Fibroblast of upper back skin (primary cell): ENCODE results near the gene KREMEN1.
"Not testable (repeated sequence)": the region's sequence is repeated elsewhere in the genome, so short reads cannot be mapped to it uniquely, and the experiment has no call there.

Experiments
- DNase-seq: peaks from one replicate; pipeline ENCODE4 v3.0.0-alpha.2; 2013

KREMEN1 gene

DNA sequence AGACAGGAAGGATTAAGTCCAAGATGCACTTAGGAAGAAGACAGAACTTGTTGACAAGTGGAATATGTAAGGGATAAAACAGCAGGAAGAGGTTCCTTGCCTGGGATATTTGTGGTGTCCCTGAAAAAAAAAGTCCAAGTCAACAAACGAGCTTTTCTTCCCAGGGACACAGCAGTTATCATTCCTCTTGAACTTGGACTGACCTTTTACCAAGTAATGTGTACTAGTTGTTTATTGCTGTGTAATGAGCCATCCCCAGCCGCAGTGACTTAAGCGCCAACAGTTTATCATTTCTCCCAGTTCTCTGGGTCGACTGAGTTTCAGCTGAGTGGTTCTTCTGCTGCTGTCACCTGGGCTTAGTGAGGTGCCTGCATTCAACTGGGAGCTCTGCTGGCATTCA, 37.0 kb downstream of the KREMEN1 start:
- no peak for DNase-seq

DNA sequence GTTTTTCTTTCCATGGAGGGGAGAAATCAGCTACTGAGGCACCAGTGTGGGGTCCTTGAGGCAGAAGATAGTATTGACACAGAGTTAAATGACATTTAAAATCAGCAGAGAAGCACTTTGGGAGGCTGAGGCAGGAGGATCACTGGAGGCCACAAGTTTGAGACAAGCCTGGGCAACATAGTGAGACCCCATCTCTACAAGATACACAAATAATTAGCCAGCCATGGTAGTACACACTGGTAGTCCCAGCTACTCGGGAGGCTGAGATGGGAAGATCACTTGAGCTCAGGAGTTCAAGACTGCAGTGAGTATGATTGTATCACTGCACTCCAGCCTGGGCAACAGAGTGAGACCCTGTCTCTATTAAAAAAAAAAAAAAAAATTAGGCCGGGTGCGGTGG, 38.1 kb downstream of the KREMEN1 start:
- DNase-seq: no peak

DNA sequence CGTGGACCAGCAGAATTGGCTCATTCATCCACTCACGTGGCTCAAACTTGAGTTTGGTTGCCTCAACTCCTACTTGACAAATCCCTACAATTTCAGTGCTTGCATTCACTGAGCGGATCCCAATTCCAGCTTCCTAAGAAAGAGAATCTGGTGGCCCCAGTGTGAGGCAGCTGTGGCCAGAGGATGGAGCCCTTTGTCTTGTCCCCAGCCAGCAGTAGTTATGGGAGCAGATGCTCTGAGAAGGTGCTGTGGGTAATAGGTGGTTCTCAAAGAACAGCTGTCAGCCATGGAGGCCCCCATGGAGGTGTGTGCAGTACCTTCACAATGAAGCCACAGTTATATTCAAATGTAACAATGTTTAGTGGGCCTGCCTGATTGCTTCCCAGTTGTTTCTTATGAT, 39.3 kb downstream of the KREMEN1 start:
- no peak for DNase-seq

DNA sequence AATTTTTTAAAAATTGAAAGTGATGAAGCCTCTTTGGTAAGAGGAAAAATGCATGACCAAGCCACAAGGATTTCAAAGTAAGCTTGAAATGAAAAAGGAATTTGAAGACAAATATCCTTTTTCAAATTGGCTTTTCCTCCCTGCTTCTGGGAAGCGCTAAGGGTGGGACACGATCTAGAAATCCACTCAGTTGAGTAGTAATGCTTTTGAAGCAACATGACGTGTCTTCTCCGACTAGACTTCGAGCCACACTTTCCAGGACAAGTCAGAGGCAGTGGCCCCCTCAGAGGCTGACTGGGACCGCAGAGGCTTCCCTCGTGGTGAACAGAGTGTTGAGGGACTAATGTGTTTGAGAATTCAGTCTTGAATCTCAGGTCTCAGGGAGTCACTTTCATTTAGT, 39.8 kb downstream of the KREMEN1 start:
- no peak for DNase-seq

DNA sequence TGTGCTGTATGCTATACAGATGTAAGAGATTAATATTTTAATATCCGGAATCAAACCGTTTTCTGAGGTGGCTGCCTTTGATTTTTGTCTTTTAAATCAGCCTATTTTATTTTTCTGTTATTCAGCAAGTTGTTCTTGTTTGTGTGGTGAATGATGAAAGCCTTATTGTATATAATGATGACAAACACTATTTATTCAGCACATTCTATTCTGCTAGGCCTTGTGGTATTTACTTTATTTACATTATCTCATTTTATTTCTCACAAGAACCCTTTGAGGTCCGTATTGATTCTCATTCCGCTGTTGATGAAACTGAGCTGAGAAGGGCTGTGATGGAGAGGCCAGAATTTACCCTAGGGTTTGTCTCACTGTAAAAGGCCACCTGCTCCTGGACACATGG, 40.5 kb downstream of the KREMEN1 start:
- DNase-seq: no peak

DNA sequence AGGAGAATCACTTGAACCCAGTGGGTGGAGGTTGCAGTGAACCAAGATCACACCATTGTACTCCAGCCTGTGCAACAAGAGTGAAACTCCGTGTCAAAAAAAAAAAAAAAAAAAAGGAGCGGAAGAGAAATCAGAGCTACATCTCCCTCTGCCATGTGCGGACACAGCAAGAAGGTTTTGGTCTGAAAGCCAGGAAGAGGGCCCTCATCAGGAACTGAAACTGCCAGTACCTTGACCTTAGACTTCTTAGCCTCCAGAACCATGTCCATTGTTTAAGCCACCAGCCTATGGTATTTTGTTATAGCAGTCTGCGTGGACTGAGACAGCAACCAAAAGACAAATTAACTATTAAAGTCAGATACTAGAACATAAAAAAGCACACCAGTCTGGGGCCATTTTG, 41.6 kb downstream of the KREMEN1 start:
- DNase-seq: no peak

DNA sequence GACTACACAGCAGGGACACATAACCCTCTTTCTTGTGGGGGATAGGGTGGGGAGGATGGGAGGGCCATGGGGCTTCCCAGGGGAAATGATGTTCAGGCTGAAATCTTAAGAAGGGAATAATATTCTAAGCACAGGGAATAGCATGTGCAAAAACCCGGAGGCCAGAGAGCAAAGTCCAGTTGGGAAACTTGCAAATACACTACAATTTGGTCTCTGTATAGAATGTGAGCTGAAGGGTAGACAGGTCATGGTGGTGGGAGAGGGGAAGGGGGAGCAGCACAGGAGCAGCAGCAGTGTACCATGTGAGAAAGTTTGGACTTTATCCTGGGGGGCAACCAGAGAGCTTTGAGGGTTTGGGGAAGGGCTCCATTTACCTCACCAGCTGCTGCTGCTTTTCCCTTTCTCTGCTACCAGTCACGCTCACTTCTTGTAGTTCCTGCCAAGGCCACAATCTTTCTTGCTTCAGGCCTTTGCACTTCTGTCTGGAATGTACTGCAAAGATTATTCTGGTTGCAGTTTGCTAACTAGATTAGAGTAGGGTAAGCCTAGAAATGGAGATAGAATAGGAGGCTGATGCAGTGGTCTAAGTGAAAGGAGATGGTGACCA, 43.0 kb downstream of the KREMEN1 start:
- DNase-seq: no peak

DNA sequence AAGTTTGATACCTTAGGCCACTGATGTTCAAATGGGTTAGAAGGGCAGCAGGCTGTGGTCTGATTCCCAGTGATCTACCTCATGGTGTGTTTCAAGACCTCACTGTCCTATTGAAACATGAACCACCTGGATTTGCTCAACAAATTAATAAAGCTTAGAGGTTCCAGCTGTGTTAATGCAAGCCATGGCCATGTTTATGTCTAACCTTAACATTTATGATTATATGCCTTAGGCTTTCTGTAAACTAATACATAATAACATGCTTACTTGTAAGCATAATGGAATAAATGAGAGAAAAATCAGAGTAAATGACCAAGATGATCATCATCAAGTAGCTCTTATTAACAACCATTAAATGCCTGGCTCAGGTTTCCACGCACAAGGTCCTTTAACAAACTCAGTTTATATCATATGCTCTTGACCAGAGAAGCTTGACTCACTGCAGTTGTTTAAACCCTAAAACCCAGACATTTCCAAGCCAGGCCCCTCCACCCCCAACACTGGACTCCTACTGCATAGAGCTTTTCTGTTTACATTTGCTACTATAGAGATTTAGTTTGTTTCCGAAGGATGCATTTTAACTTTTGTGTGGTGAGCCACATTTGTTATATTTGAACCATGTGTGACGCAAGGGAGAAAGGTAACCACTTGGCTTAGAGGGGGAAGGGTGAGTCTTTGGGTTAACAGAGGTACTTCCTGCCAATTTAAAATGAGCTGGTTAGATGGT, 43.7 kb downstream of the KREMEN1 start:
- DNase-seq: no peak

DNA sequence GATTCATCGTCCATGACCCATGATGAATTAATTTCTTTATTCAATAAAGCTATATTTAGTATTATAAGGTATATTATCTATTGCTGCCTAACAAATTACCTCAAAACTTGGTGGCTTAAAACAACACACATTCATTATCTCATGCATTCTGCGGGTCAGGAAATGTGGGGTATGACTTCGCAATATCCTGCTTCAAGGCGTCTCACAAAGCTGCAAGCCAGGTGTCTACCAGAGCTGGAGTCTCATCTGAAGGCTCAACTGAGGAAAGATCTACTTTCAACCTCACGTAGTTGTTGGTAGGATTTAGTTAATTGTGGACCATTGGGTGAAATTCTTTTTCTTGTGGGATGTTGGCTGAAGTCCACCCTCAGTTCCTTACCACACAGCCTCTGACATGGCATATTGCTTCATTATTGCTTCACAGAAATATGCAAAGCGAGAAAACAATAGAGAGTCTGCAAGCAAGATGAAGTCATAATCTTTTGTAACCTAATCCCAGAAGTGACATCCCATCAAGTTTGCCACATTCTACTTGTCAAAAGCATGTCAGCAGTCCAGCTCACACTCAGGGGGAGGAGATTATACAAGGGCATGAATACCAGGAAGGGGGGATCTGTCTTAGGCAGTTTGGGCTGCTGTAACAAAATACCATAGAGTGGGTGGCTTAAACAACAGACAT, 45.1 kb downstream of the KREMEN1 start:
- DNase-seq: peak; percentile 21

DNA sequence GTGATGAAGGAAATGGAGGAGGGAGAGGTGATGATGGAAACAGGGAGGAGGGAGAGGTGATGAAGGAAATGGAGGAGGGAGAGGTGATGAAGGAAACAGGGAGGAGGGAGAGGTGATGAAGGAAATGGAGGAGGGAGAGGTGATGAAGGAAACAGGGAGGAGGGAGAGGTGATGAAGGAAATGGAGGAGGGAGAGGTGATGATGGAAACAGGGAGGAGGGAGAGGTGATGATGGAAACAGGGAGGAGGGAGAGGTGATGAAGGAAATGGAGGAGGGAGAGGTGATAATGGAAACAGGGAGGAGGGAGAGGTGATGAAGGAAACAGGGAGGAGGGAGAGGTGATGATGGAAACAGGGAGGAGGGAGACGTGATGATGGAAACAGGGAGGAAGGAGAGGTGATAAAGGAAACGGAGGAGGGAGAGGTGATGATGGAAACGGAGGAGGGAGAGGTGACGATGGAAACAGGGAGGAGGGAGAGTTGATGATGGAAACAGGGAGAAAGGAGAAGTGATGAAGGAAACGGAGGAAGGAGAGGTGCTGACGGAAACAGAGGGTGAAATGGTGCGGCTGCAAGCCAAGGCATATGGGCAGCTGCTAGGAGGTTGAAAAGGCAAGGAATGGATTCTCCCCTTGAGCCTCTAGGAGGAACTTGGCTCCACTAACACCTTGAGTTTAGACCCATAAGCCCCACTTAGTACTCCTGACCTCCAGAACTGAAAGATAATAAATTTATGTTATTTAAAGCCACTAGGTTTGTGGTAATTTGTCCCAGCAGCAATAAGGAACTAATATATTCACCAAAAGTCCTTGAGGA, 47.5 kb downstream of the KREMEN1 start:
- not testable (repeated sequence) for DNase-seq

DNA sequence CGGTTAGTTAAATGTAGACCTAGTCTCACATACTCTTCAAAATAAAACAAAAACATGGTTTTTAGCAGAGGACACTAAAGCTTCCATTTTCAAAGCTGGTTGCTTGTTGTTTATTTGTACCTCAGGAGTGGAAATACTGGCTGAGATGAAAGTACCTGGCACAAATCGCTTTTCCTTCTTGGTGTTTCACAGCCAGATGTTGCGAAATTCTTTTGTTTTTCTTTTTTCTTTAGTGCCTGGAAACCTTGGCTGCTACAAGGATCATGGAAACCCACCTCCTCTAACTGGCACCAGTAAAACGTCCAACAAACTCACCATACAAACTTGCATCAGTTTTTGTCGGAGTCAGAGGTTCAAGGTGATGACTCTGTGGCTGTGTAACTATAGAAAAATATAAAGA, 48.3 kb downstream of the KREMEN1 start:
- DNase-seq: no peak

DNA sequence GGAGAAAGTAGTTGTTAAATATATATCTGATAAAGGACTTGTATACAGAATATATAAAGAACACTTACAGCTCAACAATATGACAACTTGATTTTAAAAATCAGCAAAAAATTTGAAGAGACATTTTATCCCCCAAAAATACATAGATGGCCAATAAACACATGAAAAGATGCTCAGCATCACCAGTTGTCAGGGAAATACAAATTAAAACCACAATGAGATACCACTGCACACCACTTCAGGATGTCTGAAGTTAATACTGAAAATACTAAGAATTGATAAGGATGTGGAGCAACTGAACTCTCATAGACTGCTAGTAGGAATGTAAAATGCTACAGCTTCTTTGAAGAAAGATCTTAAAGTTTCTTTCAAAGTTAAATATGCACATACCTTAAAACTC, 49.2 kb downstream of the KREMEN1 start:
- no peak for DNase-seq

DNA sequence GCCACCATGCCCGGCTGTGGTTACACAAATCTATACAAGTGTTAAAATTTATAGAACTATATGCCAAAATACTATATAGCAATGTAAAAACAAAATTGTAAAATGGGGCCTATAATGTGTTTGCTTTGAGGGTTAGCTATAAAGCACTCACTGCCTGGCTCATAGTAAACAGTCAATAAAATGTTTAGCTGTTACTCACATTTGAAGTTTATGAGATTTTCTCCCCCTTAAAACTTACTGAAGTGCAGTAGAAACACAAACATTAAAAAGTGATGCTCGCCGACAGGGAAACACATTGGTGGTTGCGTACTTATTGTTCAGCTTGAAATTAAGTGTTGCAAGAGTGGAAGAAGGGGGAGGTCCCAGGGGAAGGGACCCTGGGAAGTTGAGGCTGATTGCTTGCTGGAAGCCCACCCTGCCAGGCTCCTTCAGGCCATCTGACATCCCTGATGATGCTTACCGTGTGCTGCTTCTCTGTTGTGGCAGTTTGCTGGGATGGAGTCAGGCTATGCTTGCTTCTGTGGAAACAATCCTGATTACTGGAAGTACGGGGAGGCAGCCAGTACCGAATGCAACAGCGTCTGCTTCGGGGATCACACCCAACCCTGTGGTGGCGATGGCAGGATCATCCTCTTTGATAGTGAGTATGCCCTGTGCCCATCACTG, 52.1 kb downstream of the KREMEN1 start:
- no peak for DNase-seq

DNA sequence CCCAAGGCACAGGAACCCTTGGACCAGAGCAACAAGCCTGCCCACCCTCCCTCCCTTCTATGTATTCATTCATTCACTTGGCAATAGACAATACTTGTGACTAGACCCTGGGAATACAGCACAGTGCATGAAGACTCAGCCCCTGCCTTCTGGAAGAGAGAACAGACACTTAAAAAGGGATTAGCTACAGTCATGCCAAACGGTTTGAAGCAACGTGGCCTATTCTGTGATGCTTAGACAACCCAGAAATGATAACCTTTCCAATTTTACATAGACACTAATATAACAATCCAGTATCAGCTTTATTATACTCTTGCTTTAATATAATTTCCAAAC, 52.6 kb downstream of the KREMEN1 start:
- no peak for DNase-seq

DNA sequence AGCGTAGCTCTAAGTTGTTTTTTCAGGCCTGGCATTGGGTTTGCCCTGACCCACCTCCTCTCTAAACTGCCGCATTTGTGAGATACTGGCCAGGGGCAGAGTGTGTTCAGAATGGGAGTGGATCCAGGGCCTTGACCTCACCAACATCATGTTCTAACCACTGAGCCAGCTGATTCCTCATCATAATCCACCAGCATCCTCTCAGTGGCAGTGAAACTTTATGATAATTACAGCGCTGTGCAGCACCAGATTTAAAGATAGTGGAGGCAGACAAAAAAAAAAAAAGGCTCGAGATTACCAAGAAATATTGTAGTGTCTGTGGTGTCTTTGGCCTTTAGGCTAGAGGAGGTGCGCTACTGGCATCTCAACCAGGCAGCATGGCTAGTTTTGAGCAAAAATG, 53.0 kb downstream of the KREMEN1 start:
- no peak for DNase-seq

DNA sequence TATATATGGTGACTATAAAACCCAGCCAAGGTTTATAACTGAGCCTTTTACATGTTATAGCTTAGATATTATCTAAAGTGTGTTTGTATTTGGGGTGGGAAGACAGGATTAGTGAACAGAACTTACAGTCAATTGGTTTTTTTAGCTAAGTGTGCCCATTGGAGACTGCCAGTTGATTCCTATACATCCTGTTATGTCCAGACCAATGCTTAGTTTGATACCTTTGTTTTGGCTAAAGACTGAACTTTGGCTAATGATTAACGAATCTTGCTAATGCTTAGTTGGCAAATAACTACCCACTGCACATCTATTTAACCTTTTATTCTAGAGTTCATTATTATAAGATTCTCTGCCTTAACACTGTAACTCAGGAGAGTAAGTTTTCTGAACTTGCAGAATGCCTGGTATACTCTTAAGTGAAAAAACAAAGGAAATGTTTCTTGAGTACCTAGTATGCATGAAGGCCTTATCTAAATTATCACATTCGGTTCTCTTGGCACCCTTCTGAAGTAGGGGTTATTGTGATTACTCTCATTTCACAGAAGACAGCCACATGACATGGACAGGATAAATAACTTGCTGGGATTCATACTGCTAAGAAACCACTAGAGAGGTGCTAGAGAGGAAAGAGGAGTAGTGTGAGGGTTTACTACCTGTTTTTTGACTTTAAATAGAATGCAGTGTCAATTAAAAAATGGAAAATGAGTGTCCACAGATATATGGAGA, 54.0 kb downstream of the KREMEN1 start:
- no peak for DNase-seq

DNA sequence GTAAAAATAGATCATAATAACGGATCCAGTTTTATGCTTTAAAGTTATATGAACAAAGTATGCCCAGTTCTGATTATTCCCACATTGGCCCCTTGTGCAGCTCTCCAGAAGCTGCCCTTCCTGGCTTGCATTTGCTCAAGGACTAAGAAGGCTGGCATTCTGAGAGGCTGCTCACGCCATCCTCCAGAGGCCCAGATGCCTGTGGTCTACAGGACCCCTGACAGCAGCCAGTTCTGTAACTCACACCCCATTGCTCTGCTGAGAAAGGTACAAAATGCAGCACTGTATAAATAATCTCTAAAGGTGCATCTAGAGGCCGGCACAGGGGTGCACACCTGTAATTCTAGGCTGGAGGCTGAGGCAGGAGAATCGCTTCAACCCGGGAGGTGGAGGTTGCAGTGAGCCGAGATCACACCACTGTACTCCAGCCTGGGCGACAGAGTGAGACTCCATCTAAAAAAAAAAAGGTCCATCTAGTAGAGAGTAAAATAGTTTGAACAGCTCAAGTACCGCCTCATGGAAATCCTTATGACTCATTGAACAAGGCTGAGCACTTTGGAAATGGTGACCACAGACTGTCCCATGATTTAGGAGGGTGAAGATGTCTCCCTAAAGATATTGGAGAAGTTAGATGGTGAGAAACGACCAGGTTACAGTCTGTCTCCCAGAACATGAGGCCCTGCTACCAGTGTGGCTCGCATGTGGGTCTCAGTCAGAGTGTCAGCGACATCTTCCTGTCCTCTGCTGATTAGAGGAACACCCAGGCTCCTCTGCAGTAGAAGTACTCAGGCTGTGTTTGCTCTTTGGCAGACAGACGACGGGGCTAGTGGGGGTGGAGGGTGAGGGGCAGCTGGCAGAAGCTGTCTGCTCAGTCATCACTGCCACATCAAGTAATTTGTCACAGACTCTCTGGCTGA, 56.3 kb downstream of the KREMEN1 start:
- peak; percentile 58 for DNase-seq

DNA sequence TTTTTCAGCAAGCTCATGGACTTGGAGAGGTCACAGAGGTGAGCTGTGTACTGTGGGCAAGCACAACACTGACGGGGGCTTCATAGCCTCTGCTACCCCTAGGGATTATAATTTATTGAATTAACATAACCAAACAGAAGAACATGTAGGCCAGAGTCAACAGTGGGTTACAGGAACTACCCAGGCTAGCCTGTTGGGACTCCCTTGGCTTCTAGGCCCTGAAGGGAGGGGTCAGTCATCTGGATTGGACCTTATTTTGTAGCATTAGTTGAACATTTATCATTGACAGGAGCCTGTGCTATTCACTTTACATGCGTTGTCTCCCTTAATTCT, 56.9 kb downstream of the KREMEN1 start:
- no peak for DNase-seq

DNA sequence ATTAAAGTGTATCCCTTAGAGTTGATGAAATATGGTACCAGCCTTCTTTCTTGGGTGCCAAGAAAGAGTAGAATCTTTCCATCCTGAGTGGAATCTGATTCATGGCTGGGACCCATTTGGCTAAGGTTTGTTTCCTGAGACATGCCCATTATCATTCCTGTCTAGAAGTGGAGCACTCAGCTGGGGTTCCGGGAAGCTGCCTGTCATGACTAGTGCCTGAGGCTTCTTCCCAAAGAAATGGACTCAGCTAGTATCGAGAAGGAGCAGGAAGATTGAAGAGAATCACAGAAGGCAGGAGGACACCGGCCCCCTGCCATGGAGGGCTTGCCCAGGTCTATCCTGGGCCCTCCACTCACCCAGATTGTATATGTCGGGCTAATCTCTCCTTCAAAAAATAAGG, 57.6 kb downstream of the KREMEN1 start:
- DNase-seq: no peak

DNA sequence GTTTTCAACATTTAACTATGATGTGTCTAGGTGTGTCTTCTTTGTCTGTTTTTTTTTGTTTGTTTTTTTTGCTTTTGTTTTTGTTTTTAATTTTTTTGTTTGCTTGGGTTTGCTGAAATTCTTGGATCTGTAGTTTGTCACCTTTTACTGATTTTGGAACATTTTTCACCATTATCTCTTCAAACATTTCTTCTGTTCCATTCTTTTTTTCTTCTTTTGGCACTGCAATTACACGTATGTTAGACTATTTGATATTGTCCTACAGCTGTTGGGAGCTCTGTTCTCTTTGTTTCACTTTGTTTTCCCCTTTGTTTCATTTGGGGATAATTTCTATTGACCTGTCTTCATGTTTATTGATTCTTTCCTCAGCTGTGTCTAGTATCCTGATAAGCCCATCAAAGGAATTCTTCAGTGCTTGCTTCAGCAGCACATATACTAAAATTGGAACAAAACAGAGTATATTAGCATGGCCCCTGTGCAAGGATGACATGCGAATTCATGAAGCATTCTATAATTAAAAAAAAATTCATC, 60.8 kb downstream of the KREMEN1 start:
- no peak for DNase-seq

DNA sequence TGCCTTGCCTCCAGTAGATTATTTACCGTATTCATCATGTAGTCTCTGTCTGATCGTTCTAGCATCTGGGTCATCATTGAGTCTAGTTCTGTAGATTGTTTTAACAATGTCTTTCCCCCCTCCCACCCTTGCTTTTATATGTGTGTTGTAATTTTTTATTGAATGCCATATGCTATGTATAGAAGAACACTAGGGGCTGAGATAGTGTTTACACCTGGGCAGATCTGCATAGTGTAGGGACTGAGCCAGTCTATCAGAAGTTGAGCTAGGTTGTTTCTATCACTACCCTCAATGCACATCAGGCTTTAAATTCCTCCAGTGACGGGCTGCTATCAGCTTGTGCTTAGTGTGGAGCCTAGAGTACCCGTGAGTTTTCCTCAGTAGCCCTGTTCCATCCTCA, 61.6 kb downstream of the KREMEN1 start:
- no peak for DNase-seq
